Breast epithelium (tissue), 4 donors: ENCODE measurements around the gene RBM26. TPM values are rescaled to one million over a fixed set of nuclear protein-coding genes. Genes with fewer than 3 reads are reported as not detected.
A peak's percentile ranks its signal among the peaks of the same experiment; 100 is the strongest.

Experiments used
- DNase-seq, 2 donors: peaks; one replicate each; pipeline ENCODE4 v3.0.0-alpha.2; 2019; ENCODE audit warnings: low spot score in 2 of 2
- H3K27ac ChIP-seq, 2 donors: fragments of 200-600 bp; sonication (generic) in 1 of 2; one replicate each; pipeline ENCODE4 v1.5.1; 2016 to 2019; ENCODE audit warnings: mild to moderate bottlenecking in 1 of 2
- H3K27me3 ChIP-seq, 2 donors: fragments of 200-600 bp; sonication (generic) in 1 of 2; one replicate each; pipeline versions ENCODE4 v1.5.1 to v1.6.0; 2017 to 2019; ENCODE audit warnings: control low read depth in 1 of 2, mild to moderate bottlenecking in 1 of 2
- H3K36me3 ChIP-seq: fragments of 200-600 bp; one replicate; pipeline ENCODE4 v1.5.1; 2019
- H3K4me1 ChIP-seq, 2 donors: fragments of 200-600 bp; sonication (generic); one replicate each; pipeline ENCODE4 v1.5.1; 2016 to 2019; ENCODE audit warnings: control low read depth in 1 of 2
- H3K4me3 ChIP-seq, 3 donors: fragments of 200-600 bp; sonication (generic); 1 replicate in 2 of 3; 2 replicates in 1 of 3; pipeline ENCODE4 v1.5.1; 2016 to 2019; ENCODE audit warnings: mild to moderate bottlenecking in 3 of 3, moderate library complexity in 2 of 3
- H3K9me3 ChIP-seq, 2 donors: fragments of 200-600 bp; sonication (generic) in 1 of 2; one replicate each; pipeline ENCODE4 v1.5.1; 2016 to 2019; ENCODE audit warnings: control low read depth in 1 of 2
- POLR2A ChIP-seq: fragments of 450-650 bp; IDR thresholded peaks from one replicate; pipeline ENCODE4 v1.6.1; 2016; ENCODE audit warnings: antibody characterized with exemption, mild to moderate bottlenecking, moderate library complexity
- POLR2AphosphoS5 ChIP-seq, 3 donors: sonication (generic); formaldehyde crosslinking; IDR thresholded peaks; one replicate each; pipeline ENCODE4 v1.6.1; 2017; ENCODE audit warnings: antibody characterized with exemption in 3 of 3
- intact Hi-C: fragments of 100-400 bp; cut with DNase I; formaldehyde crosslinking; loops from one replicate; pipeline ENCODE4 v1.15.1; 2023; ENCODE audit warnings: low total_unique reads
- total RNA-seq, 3 donors: library from RNA; depleted of rRNA; stranded (reverse); fragments of >200 nt; gene quantifications; one replicate each; pipeline ENCODE4 v1.1.0, GENCODE V29; 2016
- TF ChIP-seq, protein P1 (sequence below), 3 donors: fragments of 450-650 bp; IDR thresholded peaks; one replicate each; pipeline ENCODE4 v1.5.1; 2016 to 2017; ENCODE audit warnings: antibody characterized with exemption in 3 of 3, mild to moderate bottlenecking in 3 of 3, moderate library complexity in 3 of 3

The RBM26 gene, protein sequence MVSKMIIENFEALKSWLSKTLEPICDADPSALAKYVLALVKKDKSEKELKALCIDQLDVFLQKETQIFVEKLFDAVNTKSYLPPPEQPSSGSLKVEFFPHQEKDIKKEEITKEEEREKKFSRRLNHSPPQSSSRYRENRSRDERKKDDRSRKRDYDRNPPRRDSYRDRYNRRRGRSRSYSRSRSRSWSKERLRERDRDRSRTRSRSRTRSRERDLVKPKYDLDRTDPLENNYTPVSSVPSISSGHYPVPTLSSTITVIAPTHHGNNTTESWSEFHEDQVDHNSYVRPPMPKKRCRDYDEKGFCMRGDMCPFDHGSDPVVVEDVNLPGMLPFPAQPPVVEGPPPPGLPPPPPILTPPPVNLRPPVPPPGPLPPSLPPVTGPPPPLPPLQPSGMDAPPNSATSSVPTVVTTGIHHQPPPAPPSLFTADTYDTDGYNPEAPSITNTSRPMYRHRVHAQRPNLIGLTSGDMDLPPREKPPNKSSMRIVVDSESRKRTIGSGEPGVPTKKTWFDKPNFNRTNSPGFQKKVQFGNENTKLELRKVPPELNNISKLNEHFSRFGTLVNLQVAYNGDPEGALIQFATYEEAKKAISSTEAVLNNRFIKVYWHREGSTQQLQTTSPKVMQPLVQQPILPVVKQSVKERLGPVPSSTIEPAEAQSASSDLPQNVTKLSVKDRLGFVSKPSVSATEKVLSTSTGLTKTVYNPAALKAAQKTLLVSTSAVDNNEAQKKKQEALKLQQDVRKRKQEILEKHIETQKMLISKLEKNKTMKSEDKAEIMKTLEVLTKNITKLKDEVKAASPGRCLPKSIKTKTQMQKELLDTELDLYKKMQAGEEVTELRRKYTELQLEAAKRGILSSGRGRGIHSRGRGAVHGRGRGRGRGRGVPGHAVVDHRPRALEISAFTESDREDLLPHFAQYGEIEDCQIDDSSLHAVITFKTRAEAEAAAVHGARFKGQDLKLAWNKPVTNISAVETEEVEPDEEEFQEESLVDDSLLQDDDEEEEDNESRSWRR
- 10 to 100 TPM; 31.7 to 70.1 (median 43.6) TPM for total RNA-seq

DNA sequence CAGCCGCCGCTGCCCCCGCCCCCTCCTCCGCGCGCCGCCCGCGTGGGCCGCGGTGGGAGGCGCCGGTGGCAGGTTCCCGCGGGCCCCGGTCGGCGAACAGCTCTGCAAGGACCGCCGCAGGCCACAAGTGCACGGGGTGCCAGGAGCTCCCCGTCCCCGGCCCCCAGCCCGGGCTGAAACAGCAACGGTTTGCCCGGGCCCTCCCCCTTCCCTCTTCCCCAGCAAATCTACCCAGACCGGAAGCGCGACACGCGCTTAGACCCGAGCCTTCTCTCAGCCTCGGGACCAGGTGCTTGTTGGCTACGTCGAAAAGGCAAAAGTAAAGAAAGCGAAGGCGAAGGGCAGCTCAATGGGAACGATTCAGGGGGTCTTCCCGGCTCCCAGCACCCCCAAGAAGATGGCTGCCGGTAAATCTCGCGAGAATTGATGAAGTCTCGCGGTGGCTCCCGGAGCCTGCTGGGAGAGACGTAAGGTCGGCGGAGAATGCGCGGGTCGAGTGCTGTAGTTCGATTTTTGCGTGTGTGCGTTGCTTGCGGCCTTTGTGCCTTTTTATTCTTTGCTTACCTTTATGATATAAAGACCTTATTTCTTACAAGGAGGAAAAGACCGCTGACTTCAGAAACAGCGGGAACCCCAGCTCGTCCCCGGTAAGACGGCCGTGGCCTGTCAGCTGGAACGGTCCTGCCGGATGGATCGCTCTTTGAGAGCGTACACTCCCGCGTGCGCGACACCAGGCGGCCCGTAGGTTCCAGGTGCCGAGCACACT, at the start of gene RBM26:
Gene RBM26, minus strand, starts transcription at position 425 of the 766 bp plus-strand sequence. CDS start 481 bp downstream, outside the sequence.
- H3K9me3 ChIP-seq: no peaks in the 10 kb centered on the region
- TF ChIP-seq POLR2AphosphoS5 (IDR thresholded peaks at IDR 0.05) (peak; percentile 72 to 94 (median 82)), POLR2A (peak; percentile 81)
- TF ChIP-seq, protein P1, sequence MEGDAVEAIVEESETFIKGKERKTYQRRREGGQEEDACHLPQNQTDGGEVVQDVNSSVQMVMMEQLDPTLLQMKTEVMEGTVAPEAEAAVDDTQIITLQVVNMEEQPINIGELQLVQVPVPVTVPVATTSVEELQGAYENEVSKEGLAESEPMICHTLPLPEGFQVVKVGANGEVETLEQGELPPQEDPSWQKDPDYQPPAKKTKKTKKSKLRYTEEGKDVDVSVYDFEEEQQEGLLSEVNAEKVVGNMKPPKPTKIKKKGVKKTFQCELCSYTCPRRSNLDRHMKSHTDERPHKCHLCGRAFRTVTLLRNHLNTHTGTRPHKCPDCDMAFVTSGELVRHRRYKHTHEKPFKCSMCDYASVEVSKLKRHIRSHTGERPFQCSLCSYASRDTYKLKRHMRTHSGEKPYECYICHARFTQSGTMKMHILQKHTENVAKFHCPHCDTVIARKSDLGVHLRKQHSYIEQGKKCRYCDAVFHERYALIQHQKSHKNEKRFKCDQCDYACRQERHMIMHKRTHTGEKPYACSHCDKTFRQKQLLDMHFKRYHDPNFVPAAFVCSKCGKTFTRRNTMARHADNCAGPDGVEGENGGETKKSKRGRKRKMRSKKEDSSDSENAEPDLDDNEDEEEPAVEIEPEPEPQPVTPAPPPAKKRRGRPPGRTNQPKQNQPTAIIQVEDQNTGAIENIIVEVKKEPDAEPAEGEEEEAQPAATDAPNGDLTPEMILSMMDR (IDR thresholded peaks at IDR 0.05): peak in 1 of 3 donors; percentile 27
- no peaks in the 10 kb centered on the region for H3K27me3 ChIP-seq
- peak; percentile 87 to 93 for DNase-seq
- H3K4me1 ChIP-seq: peaks cover 4 to 17% of the 10 kb centered on the region in 2 donors
- H3K36me3 ChIP-seq: no peaks in the 10 kb centered on the region
- H3K4me3 ChIP-seq: peak within 1 kb of the TSS; percentile 87 to 99 (median 95)
- peak within 1 kb of the TSS; percentile 96 to 98 for H3K27ac ChIP-seq
- intact Hi-C loops: no loop called here

DNA sequence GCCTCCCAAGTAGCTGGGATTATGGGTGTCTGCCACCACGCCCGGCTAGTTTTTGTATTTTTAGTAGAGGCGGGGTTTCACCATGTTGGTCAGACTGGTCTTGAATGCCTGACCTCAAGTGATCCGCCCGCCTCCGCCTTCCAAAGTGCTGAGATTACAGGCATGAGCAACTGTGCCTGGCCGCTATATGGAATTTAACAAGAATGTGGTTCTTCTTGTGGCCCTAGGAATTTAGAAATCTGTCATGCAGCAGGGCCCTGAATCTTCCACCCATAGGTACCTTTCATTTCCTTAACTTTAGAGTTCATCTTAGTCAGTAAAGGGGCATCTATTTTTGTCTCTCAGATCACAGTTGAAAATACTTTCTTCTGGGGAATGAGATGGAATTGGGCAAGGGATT, 49.3 kb upstream of the RBM26 start:
- no peak overlapping the region for H3K27ac ChIP-seq
- no peaks in the 10 kb centered on the region for H3K36me3 ChIP-seq
- H3K9me3 ChIP-seq: no peaks in the 10 kb centered on the region
- no peaks in the 10 kb centered on the region for H3K4me1 ChIP-seq
- TF ChIP-seq, protein P1 (IDR thresholded peaks at IDR 0.05): no peak
- TF ChIP-seq POLR2AphosphoS5 (IDR thresholded peaks at IDR 0.05) (no peak), POLR2A (no peak)
- H3K27me3 ChIP-seq: peaks cover 0 to 4% of the 10 kb centered on the region in 2 donors
- intact Hi-C loops: no loop called here
- no peak for DNase-seq
- no peak overlapping the region for H3K4me3 ChIP-seq

DNA sequence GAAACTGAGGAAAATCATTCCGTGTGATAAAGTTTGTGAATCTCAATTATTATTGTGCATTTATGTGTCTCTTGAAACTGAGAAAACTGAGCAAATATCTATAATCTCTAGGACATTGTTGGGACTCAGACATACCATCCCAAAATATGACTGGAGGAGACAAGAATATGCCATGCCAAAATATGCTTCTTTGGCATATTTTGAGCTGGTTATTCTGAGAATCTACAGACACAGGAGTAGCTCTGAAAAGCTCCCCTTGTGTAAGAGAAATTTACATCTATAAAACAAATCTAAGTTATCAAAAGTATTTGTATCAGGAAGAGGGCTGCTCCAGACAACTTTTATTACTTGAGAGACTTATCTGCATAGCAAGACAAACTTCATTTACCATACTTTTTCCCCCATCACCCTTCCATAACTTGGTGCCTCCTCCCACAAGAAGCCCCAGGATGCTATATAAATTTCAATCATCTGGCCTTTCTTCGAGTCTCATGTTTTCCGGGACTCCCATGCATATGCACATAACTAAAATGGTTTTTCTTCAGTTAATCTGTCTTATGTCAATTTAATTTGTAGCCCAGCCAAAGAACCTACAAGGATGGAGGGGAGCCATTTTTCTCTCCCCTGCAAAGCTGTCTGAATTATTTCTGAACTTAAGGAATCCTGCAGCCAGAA, 46.3 kb upstream of the RBM26 start:
- H3K4me1 ChIP-seq: no peaks in the 10 kb centered on the region
- no peak overlapping the region for H3K4me3 ChIP-seq
- no peaks in the 10 kb centered on the region for H3K9me3 ChIP-seq
- TF ChIP-seq, protein P1 (IDR thresholded peaks at IDR 0.05): no peak
- no peak for TF ChIP-seq POLR2A
- TF ChIP-seq POLR2AphosphoS5 (IDR thresholded peaks at IDR 0.05): no peak
- DNase-seq: no peak
- no peaks in the 10 kb centered on the region for H3K36me3 ChIP-seq
- no peak overlapping the region for H3K27ac ChIP-seq
- intact Hi-C loops: no loop called here
- peaks cover 0 to 4% of the 10 kb centered on the region in 2 donors for H3K27me3 ChIP-seq

DNA sequence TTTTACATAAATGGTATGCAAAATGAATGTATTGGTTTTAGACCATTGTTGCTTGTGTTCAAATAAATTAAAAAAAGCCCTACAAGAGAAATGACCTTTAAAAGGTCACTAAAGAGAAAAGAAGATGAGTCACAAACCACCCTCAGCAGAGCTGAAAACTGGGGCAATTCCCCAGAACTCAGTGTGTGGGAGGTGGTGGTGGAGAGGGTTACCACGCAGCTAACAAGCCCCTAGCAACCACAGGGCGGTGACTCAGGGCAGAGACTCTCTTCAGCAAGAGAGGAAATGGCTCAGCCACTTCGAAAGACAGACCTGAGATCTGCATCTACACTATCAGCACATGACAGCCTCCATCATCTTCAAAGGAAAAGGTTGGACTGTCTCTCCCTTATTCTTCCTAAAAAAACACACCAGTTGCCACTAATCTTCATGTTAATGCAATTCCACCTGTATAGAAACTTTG, 45.5 kb upstream of the RBM26 start:
- Histone ChIP-seq H3K9me3 (no peaks in the 10 kb centered on the region), H3K4me1 (no peaks in the 10 kb centered on the region), H3K36me3 (no peaks in the 10 kb centered on the region), H3K27me3 (peaks cover 0 to 4% of the 10 kb centered on the region in 2 donors), H3K4me3 (no peak overlapping the region), H3K27ac (no peak overlapping the region)
- DNase-seq: no peak
- TF ChIP-seq POLR2A: no peak
- TF ChIP-seq POLR2AphosphoS5 (IDR thresholded peaks at IDR 0.05): no peak
- TF ChIP-seq, protein P1 (IDR thresholded peaks at IDR 0.05): no peak
- intact Hi-C loops: no loop called here
